HG02981 (cell line): ENCODE measurements around the gene CHRNG.

ENCODE experiments used
- ATAC-seq: cut with Tn5 transposase; IDR thresholded peaks from one replicate; pipeline ENCODE4 v1.9.1; 2021; ENCODE audit warnings: mild to moderate bottlenecking, moderate library complexity; ENCODE audit not compliant: unreplicated experiment

CHRNG gene

GRCh38 chr2:232574674-232575403 lies 35.3 kb downstream of the CHRNG start:
- no peak for ATAC-seq

- no peak for ATAC-seq
Measured at GRCh38 chr2:232575404-232575746, 35.9 kb downstream of the CHRNG start.

- no peak for ATAC-seq
Measured at GRCh38 chr2:232576995-232577394, 37.5 kb downstream of the CHRNG start.

DNA sequence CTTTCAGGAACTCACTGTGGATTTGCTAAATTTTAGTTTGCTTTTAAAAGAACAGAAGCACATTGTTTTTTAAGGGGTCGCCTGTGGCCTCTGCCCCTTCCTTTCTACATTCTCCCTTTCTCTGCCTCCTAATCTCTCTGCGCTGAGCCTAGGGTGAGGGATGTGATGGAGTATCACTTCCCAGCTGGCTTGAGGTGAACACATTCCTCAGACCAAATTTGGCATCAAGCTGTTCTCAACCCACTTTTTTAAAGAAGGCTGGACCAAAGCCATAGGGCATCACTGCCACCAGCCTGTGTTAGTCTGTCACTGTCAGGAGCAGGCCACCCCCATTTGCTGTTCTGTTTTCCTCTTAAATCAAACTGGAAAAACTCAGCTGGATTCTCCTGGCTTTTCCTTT lies 38.3 kb downstream of the CHRNG start:
- no peak for ATAC-seq

GRCh38 chr2:232578626-232579025 lies 39.1 kb downstream of the CHRNG start:
- ATAC-seq, result no peak

- no peak for ATAC-seq
Measured at GRCh38 chr2:232580648-232580981, 41.1 kb downstream of the CHRNG start.

- no peak for ATAC-seq
Measured at GRCh38 chr2:232581725-232582124, 42.2 kb downstream of the CHRNG start.

DNA sequence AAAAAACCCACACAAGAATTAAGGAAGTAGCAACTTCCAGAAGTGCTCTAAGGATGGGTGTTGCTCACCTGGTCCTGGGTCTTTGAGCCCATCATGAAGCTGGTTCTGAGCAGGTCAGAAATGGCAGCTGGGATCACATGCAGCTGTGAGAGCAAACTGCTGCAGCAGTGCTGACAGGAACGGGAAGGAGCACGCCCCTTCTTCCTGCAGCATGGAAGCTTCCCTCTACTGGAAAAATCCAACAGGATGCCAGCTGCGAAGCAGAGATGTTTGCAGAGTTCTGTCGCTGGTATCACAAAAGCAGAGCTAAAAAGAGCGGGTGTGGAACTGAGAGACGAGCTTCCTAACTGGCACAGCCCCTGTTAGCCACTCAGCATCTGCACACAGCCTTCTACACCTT lies 44.7 kb downstream of the CHRNG start:
- no peak for ATAC-seq

DNA sequence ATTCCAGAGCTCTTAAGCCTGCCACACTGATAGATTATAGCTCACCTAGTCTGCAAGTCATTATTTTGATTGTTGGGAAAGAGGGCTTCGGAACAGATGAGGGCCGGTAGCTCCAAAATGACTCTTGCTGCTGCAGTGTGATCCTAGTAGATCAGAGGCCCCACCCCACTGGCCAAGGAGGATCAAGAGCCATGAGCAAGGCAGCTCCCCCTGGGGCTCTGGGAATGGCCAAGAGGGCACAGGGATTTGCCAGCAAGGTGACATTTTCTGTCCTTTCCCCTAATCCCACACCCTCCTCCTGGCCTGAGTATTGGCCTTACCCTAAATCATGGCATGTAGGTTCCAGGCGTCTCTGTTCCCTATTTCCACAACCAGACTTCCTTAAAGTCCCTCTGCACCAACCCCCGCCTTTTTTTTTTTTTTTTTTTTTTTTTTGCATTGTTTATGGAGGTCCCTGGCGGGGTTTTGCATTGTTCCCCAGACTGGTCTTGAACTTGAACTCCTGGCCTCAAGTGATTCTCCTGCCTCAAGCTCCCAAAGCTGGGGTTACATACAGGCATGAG lies 47.5 kb downstream of the CHRNG start:
- no peak for ATAC-seq

DNA sequence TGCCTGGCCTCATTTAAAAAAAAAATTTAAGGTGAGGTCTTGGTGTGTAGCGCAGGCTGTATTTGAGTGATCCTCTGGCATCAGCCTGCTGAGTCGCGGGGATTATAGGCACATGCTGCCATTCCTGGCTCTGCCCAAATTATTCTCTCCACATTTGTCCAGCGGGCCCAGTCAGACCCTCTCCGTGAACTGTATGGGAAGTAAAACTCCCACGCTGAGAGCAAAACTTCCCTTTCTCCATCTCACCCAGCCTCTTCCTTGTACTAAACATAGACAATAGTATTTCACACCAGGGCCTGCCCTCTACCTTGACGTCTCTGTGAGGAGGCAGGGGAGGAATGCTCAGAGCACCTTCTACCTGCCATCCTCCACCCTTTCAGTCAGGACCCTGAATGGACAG lies 48.0 kb downstream of the CHRNG start:
- ATAC-seq, result no peak

GRCh38 chr2:232588031-232588430 lies 48.5 kb downstream of the CHRNG start:
- no peak for ATAC-seq

DNA sequence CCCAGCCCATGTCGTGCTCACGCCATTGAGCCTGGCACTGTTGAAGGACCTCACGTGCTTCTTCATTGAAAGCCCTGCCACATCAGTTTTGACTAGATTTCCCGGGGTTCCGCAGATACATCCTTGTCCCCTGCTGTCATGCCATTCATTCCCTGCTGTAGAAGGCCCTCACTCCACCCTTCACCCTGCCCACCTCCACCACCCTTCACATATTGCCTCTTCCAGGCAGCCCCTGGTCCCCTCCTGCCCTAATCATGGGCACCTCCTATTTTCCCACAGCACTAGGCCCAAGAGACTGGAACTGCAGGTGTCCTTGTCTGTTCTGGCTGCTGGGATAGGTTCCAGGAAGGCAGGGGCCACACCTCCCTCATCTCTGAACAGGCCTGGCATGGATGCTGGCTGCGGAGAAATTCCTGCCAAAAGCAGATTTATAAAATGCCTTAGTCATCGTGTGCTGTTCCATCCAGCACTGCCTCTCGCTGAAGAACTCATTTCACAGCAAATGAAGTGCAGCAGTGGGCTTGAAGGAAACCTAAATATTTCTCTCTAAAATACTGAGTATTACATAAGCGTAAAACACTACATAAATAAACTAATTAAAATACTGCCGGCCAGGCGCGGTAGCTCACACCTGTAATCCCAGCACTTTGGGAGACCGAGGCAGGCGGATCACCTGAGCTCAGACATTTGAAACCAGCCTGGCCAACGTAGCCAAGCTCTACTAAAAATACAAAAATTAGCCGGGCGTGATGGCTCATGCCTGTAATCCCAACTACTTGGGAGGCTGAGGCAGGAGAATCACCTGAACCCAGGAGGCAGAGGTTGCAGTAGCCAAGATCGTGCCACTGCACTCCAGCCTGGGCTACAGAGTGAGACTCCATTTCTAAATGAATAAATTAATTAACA lies 49.4 kb downstream of the CHRNG start:
- no peak for ATAC-seq

GRCh38 chr2:232592772-232593395 lies 53.4 kb downstream of the CHRNG start:
- no peak for ATAC-seq

DNA sequence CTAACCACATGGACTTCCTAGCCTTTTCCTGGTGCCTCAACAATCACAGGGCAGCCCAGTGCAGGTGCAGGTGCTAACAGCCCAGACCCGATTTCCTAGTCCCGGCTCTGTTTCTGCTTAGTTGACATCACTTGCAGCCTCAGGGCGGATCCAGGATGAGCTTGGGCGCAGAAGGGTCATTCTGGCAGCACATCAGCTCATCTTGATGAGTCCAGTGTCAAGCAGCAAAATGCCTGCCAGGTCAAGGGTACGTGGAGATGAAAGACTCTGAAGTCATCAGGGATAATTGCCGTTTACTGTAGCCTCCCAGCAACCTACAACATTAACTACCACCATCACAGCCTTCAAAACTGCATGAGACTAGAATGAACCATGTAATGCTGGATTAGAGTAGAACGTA lies 54.5 kb downstream of the CHRNG start:
- ATAC-seq, result no peak
